Thyroid gland (tissue), 4 donors: ENCODE measurements around the gene PHACTR1. TPM values are rescaled to one million over a fixed set of nuclear protein-coding genes. Genes with fewer than 3 reads are reported as not detected.
A peak's percentile ranks its signal among the peaks of the same experiment; 100 is the strongest.

ENCODE experiments used
- DNase-seq, 2 donors: peaks; one replicate each; pipeline ENCODE4 v3.0.0-alpha.2; 2019
- H3K27ac ChIP-seq, 3 donors: fragments of 200-600 bp; sonication (generic); 1 replicate in 2 of 3; 2 replicates in 1 of 3; pipeline ENCODE4 v1.5.1; 2016 to 2019; ENCODE audit warnings: mild to moderate bottlenecking in 1 of 3, moderate library complexity in 1 of 3
- H3K27me3 ChIP-seq: fragments of 200-600 bp; sonication (generic); one replicate; pipeline ENCODE4 v1.5.1; 2019
- H3K36me3 ChIP-seq, 2 donors: fragments of 200-600 bp; sonication (generic); one replicate each; pipeline ENCODE4 v1.5.1; 2016 to 2019
- H3K4me1 ChIP-seq, 2 donors: fragments of 200-600 bp; sonication (generic); one replicate each; pipeline ENCODE4 v1.5.1; 2017 to 2019
- H3K4me3 ChIP-seq, 3 donors: fragments of 200-600 bp; sonication (generic); replicated peaks in 1 of 3; 1 replicate in 2 of 3; 2 replicates in 1 of 3; pipeline ENCODE4 v1.5.1; 2016; ENCODE audit warnings: mild to moderate bottlenecking in 1 of 3
- H3K9me3 ChIP-seq: fragments of 200-600 bp; sonication (generic); one replicate; pipeline ENCODE4 v1.5.1; 2017
- POLR2A ChIP-seq, 2 donors: fragments of 450-650 bp; IDR thresholded peaks; one replicate each; pipeline ENCODE4 v1.6.1; 2017; ENCODE audit warnings: antibody characterized with exemption in 2 of 2, mild to moderate bottlenecking in 2 of 2, moderate library complexity in 1 of 2
- WGBS, 2 donors: methylation state at CpG; one replicate each; pipeline ENCODE4 v1.1.5; 2017; 5-methylcytosine and 5-hydroxymethylcytosine counted together
- intact Hi-C: fragments of 100-400 bp; cut with DNase I; formaldehyde crosslinking; loops from one replicate; pipeline ENCODE4 v1.15.1; 2023
- total RNA-seq, 4 donors: library from RNA; depleted of rRNA; stranded (reverse); fragments of >200 nt; gene quantifications; one replicate each; pipeline ENCODE4 v1.2.3, GENCODE V29; 2016
- TF ChIP-seq, protein P1 (sequence below), 6 experiments: fragments of 200-600 bp in 3 of 6; fragments of 450-650 bp in 3 of 6; sonication (generic) in 3 of 6; IDR thresholded peaks; one replicate each; pipeline ENCODE4 v1.5.1; 2016 to 2019; ENCODE audit warnings: antibody characterized with exemption in 6 of 6, mild to moderate bottlenecking in 2 of 6, inconsistent platforms in 1 of 6, moderate library complexity in 1 of 6

PHACTR1 gene
- total RNA-seq, 4 donors from 2014 or later = 2.9 to 8.6 (median 4.4) TPM

DNA sequence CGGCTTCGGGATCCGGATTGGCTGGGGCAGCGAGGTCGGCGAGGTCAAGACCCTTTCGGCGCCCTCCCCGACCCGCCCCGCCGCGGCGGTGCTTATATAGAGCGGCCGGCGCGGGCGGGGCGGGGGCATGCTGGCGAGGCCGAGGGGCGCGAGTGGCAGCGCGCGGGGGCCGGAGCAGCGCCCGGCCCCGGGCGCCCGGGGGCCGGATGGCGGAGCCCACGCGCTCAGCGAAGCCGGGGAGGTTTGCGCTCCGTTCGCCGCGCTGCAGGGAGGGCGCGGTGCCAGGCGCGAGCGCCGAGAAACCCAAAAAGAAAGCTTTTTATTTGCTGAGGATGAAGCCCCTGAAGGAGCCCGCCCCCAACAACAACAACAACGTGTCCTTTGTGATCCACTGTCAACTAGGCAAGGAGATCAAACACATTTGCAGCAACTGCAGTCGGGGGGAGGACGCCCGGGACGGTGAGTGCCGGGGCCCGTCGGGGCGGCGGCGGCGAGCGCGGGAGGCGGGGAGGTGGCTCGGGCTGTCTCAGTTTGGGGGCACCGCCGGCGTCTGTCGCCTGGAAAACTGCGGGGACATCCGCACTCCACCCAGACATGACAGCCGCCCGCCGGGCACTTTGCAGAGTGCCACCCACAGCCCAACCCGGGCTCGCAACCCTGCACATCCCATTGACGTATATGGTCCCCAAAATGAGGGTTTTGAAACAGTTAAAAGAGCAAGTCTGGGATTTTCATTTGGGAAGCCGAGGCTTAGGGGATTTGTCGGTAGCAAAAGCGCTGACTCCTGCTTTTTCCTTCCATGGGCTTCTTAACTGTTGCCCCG, 297.3 kb downstream of the PHACTR1 start:
- no peaks in the 10 kb centered on the region for H3K27me3 ChIP-seq
- H3K27ac ChIP-seq = no peak overlapping the region
- no peaks in the 10 kb centered on the region for H3K36me3 ChIP-seq
- intact Hi-C loops = no loop called here
- TF ChIP-seq, protein P1, sequence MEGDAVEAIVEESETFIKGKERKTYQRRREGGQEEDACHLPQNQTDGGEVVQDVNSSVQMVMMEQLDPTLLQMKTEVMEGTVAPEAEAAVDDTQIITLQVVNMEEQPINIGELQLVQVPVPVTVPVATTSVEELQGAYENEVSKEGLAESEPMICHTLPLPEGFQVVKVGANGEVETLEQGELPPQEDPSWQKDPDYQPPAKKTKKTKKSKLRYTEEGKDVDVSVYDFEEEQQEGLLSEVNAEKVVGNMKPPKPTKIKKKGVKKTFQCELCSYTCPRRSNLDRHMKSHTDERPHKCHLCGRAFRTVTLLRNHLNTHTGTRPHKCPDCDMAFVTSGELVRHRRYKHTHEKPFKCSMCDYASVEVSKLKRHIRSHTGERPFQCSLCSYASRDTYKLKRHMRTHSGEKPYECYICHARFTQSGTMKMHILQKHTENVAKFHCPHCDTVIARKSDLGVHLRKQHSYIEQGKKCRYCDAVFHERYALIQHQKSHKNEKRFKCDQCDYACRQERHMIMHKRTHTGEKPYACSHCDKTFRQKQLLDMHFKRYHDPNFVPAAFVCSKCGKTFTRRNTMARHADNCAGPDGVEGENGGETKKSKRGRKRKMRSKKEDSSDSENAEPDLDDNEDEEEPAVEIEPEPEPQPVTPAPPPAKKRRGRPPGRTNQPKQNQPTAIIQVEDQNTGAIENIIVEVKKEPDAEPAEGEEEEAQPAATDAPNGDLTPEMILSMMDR (IDR thresholded peaks at IDR 0.05) = no peak
- TF ChIP-seq POLR2A (IDR thresholded peaks at IDR 0.05) = no peak
- peaks cover 17 to 22% of the 10 kb centered on the region in 2 donors for H3K4me1 ChIP-seq
- H3K4me3 ChIP-seq = peak overlapping the region; percentile 8 to 41 (median 39)
- WGBS, 2 donors = 4% methylated on average over 29 to 30 of the region's 83 CpGs
- DNase-seq = peak in 1 of 2 donors; percentile 27
- H3K9me3 ChIP-seq = no peaks in the 10 kb centered on the region

DNA sequence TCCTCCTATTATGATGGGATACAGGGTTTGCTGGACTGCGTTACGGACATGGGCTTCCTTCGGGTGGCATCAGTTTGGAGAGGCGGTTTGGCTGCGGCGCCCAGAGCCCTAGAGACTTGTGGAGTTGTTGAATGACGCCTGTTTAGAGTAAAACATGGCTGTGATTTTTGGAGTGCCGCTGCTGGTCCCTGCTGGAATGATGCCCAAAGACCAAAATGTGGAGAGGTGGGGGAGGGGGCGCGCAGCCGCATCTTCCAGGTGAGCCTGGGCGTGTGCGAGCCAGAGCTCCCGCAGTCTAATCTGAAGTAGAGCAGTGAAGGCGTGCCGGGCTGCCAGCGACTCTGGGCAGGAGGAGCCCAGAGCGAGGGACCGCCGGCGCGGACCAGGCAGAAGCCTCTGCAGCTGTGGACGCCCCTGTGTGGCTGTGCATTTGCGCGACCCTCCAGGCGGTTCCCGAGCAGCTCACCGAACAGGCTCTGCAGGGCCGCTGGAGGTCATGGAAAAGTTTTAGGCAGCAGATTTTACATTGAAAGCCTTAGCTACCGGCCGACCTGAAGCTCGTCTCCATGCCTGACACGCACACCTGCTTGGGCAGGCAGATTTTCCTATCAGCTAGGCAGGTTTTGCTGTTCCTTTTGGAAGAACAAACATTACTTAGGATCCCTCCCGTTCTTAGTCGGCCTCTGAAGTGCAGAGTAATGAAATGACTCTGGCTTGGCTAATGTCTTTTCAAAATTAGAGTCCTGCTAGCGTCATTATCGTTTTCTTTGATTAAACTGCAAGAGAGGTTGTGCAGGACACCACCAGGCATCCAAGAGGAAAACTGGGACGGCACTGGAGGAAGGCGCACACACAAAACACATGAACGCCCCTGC, 298.2 kb downstream of the PHACTR1 start:
- DNase-seq = peak; percentile 70 to 79
- 23 to 39% methylated on average over 26 to 27 of the region's 40 CpGs for WGBS, 2 donors
- TF ChIP-seq, protein P1 (IDR thresholded peaks at IDR 0.05) = no peak
- TF ChIP-seq POLR2A (IDR thresholded peaks at IDR 0.05) = no peak

DNA sequence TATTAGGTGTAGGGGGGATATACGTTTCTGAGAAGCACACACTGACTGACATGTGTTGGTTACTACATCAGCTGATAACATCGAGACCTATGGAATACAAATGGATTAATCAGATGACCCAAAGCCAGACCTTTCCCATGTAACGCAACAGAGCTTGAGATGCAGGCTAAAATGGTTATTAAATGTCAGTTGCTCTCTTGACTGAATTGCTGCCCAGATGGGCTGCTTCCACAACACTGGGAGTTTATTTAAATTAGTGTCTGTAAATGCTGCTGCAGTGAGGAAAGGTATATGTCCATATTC, 298.8 kb downstream of the PHACTR1 start:
- Histone ChIP-seq H3K9me3 (no peaks in the 10 kb centered on the region), H3K36me3 (no peaks in the 10 kb centered on the region), H3K27ac (no peak overlapping the region), H3K4me1 (peaks cover 17 to 22% of the 10 kb centered on the region in 2 donors), H3K4me3 (no peak overlapping the region), H3K27me3 (no peaks in the 10 kb centered on the region)
- 77 to 89% methylated on average over 3 of the region's 3 CpGs for WGBS, 2 donors
- no peak for TF ChIP-seq POLR2A (IDR thresholded peaks at IDR 0.05)
- TF ChIP-seq, protein P1 (IDR thresholded peaks at IDR 0.05) = no peak
- intact Hi-C loops = no loop called here
- no peak for DNase-seq

More for the DNA sequence above, 298.2 kb downstream of the PHACTR1 start:
- no peak overlapping the region for H3K27ac ChIP-seq
- H3K27me3 ChIP-seq = no peaks in the 10 kb centered on the region
- no peaks in the 10 kb centered on the region for H3K9me3 ChIP-seq
- no peaks in the 10 kb centered on the region for H3K36me3 ChIP-seq
- peak overlapping the region in 2 of 3 donors; percentile 11 to 31 for H3K4me3 ChIP-seq
- intact Hi-C loops = no loop called here
- H3K4me1 ChIP-seq = peaks cover 17 to 22% of the 10 kb centered on the region in 2 donors

DNA sequence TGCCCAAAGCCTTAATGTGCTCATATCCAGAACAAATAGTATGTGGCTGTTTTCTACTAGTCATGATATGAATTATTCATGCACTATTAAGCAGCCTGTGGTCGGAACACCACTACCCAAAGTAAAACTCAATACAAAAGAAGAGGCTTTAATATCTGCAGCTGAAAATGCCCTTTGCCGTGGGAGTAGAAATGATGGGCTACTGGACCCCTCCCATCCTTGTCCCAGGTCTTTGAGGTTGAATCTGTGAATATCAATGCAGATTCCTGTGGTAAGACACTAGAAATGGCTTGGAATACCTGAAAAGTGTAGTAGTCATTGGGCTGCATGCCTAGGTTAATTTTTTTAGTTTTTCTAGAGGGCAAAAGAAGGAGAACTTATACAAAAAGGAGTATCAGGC, 308.0 kb downstream of the PHACTR1 start:
- Histone ChIP-seq H3K27ac (no peak overlapping the region), H3K9me3 (no peaks in the 10 kb centered on the region), H3K36me3 (no peaks in the 10 kb centered on the region), H3K27me3 (no peaks in the 10 kb centered on the region), H3K4me1 (peaks cover 3 to 6% of the 10 kb centered on the region in 2 donors), H3K4me3 (no peak overlapping the region)
- intact Hi-C loops = no loop called here
- no peak for DNase-seq
- WGBS, 2 donors = 80 to 88% methylated on average over 2 of the region's 2 CpGs
- TF ChIP-seq, protein P1 (IDR thresholded peaks at IDR 0.05) = no peak
- no peak for TF ChIP-seq POLR2A (IDR thresholded peaks at IDR 0.05)
